ENCODE data around the gene FOXO1.

Gene FOXO1

DNA sequence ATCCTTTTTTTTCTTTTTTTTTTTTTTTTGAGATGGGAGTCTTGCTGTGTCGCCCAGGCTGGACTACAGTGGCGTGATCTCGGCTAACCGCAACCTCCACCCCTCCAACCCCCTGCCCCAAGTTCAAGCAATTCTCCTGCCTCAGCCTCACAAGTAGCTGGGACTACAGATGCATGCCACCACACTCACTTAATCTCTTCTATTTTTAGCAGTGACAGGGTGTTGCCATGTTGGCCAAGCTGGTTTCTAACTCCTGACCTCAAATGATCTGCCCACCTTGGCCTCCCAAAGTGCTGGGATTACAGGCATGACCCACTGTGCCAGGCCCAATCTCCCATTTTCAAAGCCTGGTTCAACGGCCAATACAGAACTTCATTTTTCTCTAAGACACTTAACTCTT is 9.1 kb downstream of the FOXO1 start:
- peaks cover 75% of the 10 kb centered on the region for H4K20me1 ChIP-seq
- H3K9ac ChIP-seq = no peak overlapping the region
- peak overlapping the region; percentile 37; the same call in 1 of the 2 replicates for H3K27ac ChIP-seq
- H3K27me3 ChIP-seq = no peaks in the 10 kb centered on the region
- peaks cover 11% of the 10 kb centered on the region; the same call in 1 of the 2 replicates for H3K36me3 ChIP-seq
- H3K4me3 ChIP-seq = no peak overlapping the region
- peaks cover 64% of the 10 kb centered on the region for H3K4me1 ChIP-seq
- H3K9me3 ChIP-seq = peaks cover 35% of the 10 kb centered on the region
- peak overlapping the region; percentile 30 for H3K4me2 ChIP-seq
- no peak for TF ChIP-seq Cebpa-rat (IDR thresholded peaks at IDR 0.05)

DNA sequence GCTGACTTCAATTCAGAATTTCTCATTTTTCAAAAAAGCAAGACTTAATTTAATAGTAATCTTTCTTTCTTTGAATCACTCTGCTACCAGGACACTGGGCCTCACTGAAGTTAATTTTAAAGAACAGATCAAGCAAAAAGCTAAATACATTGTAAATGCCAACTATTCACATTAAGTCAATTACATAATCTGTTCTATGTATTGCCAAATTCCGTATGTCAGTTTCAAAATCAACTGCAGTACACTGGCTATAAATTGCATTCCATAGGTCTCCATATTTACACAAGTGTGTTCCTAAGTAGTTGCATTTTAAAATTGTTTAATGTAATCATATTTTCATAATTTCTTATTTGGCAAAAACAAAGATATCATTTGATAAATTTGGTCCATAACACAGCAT is 10.1 kb downstream of the FOXO1 start:
- no peak overlapping the region for H3K27ac ChIP-seq
- H3K4me2 ChIP-seq = no peak overlapping the region

DNA sequence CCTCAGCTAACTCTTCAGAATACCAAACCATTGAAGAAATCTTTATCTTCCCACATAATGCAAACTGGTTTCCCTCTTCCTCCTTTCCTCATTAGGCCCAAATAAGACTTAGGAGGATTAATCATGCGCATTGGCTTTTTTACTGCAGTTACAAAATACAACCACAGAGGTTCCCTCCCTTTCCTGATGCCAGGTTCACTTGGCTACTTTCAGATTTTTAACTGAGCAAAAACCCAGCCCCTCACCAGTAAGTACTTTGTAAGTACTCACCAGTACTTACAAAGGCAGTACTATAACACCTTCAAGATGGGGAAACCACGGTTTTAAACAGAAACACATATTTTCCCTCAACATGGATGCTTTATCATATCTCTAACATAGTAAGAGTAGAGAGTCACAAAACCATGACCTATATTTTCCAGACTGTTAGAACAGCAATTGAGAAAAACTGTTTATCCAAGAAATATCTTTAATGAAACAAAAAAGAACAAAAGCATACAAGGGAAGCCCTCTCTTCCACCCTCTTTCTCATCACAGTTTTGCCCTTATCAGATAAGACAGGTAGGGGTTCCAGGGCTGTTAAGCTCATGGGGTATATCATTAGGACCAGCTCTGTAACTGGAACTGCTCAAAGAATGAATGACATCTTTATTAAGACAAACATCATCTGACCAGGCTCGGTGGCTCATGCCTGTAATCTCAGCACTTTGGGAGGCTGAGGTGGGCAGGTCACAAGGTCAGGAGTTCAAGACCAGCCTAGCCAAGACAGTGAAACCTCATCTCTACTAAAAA is 12.7 kb downstream of the FOXO1 start:
- no peaks in the 10 kb centered on the region for H3K27me3 ChIP-seq
- H3K4me3 ChIP-seq = no peak overlapping the region
- peak overlapping the region; percentile 70 for H3K4me2 ChIP-seq
- peaks cover 73% of the 10 kb centered on the region for H3K4me1 ChIP-seq
- no peak for TF ChIP-seq Cebpa-rat (IDR thresholded peaks at IDR 0.05)
- H3K27ac ChIP-seq = peak overlapping the region; percentile 64
- H4K20me1 ChIP-seq = peaks cover 76% of the 10 kb centered on the region
- peak overlapping the region; percentile 43; the same call in 1 of the 2 replicates for H3K9ac ChIP-seq
- peaks cover 22% of the 10 kb centered on the region for H3K9me3 ChIP-seq
- peaks cover 11% of the 10 kb centered on the region; the same call in 1 of the 2 replicates for H3K36me3 ChIP-seq

More for the DNA sequence above, 10.1 kb downstream of the FOXO1 start:
- Histone ChIP-seq H3K4me1 (peaks cover 64% of the 10 kb centered on the region), H3K27me3 (no peaks in the 10 kb centered on the region), H3K4me3 (no peak overlapping the region), H3K36me3 (peaks cover 11% of the 10 kb centered on the region; the same call in 1 of the 2 replicates), H3K9me3 (peaks cover 35% of the 10 kb centered on the region), H4K20me1 (peaks cover 66% of the 10 kb centered on the region), H3K9ac (no peak overlapping the region)
- TF ChIP-seq Cebpa-rat (IDR thresholded peaks at IDR 0.05) = no peak

DNA sequence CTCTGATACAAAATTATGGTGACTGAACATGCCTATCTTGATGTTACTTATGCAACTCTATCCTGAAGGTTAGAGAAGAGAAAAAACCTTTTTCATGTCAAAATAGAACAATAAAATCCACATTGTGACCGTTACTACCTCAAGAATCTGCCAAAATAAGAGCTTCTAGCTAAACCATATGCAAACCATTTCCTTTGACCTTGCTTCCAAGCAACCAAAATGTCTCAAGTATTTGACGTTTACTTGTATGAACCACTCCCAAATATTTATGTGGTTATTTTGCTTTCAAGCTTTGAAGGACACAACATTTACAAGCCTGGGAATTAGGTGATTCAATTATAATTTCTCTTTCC is 13.9 kb downstream of the FOXO1 start:
- Histone ChIP-seq H3K9me3 (peaks cover 13% of the 10 kb centered on the region; the same call in 1 of the 2 replicates), H4K20me1 (peaks cover 87% of the 10 kb centered on the region), H3K36me3 (peaks cover 3% of the 10 kb centered on the region; the same call in 1 of the 2 replicates), H3K4me2 (peak overlapping the region; percentile 70), H3K4me3 (0 out of 2 replicates have a peak overlapping the region, but pooled peaks have one; percentile 29), H3K27me3 (no peaks in the 10 kb centered on the region), H3K9ac (no peak overlapping the region), H3K27ac (peak overlapping the region; percentile 64), H3K4me1 (peaks cover 78% of the 10 kb centered on the region)
- TF ChIP-seq Cebpa-rat (IDR thresholded peaks at IDR 0.05) = no peak

DNA sequence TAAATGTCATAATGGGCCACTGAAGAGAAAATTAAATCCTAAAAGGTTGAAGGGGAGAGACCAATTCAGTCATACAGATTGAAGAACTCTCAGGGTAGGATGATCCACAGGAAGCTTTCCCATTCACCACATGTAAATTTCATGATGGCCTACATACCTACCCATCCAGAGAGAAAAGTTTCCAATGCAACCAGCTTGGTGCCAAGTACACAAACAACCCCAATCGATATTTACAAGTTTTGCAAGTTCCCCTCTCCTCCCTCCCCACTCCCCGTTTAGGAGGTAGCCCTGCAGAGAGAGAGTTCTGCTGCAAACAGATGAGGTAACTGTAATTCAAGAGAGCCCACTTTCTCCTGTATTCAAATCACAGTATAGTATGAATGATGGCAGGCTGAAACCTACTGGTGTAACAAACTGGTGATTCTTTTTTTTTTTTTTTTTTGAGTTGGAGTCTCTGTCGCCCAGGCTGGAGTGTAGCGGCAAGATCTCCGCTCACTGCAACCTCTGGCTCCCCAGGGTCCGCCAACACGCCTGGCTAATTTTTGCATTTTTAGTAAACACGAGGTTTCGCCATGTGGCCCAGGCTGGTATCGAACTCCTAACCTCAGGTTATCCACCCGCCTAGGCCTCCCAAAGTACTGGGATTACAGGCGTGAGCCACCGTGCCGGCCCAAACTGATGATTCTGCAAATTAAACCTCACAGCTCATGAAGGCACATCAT is 14.4 kb downstream of the FOXO1 start:
- Histone ChIP-seq H3K4me3 (peak overlapping the region; percentile 29; the same call in 1 of the 2 replicates), H3K27me3 (no peaks in the 10 kb centered on the region), H3K4me2 (peak overlapping the region; percentile 70), H3K4me1 (peaks cover 80% of the 10 kb centered on the region), H3K9me3 (peaks cover 8% of the 10 kb centered on the region; the same call in 1 of the 2 replicates), H4K20me1 (peaks cover 87% of the 10 kb centered on the region), H3K36me3 (peaks cover 3% of the 10 kb centered on the region; the same call in 1 of the 2 replicates), H3K27ac (peak overlapping the region; percentile 64), H3K9ac (no peak overlapping the region)
- no peak for TF ChIP-seq Cebpa-rat (IDR thresholded peaks at IDR 0.05)

DNA sequence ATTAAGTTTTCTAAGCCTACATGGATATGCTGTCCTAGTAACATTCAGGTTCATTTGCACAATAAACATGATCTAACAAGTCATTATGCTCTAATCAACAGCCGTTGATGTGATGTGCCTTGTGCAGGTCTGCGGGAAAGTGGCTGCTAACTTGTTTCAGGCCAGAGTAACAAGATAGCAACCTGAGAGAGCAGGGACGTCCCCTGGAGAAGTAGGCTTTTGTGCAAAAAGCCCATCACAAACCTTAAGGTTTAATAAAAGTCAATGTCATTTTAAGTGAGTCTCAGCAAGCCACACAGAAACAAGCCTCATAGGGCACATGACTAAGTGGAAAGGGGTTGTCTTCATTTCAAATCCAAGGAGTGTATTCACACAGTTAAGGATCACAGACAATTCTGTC is 17.6 kb downstream of the FOXO1 start:
- peak overlapping the region; percentile 46 for H3K4me2 ChIP-seq
- H3K4me3 ChIP-seq = no peak overlapping the region
- H3K4me1 ChIP-seq = peaks cover 84% of the 10 kb centered on the region
- H3K9ac ChIP-seq = no peak overlapping the region
- no peak for TF ChIP-seq Cebpa-rat (IDR thresholded peaks at IDR 0.05)
- no peaks in the 10 kb centered on the region for H3K9me3 ChIP-seq
- no peaks in the 10 kb centered on the region for H3K27me3 ChIP-seq
- H3K36me3 ChIP-seq = no peaks in the 10 kb centered on the region
- H3K27ac ChIP-seq = 0 out of 2 replicates have a peak overlapping the region, but pooled peaks have one; percentile 16
- H4K20me1 ChIP-seq = peaks cover 87% of the 10 kb centered on the region

DNA sequence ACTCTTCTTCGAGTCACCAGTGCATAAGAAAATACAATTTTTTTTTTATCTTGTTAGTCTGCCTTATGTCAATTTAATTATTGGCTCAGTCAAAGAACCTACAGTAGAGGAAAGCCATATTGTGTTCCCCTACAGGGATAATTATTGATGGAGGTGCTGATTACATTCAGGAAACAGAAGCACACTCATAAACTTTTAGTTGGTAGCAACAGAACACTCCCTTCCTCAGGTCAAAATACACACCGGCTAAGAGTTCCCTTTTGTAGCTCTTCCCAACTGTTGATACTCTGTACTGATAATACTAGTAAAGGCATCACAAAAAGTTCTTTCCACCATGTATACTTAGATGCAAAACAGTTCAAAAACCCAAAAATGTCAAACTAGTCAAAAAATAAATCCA is 18.4 kb downstream of the FOXO1 start:
- peaks cover 79% of the 10 kb centered on the region for H3K4me1 ChIP-seq
- no peak overlapping the region for H3K27ac ChIP-seq
- no peak for TF ChIP-seq Cebpa-rat (IDR thresholded peaks at IDR 0.05)
- no peaks in the 10 kb centered on the region for H3K9me3 ChIP-seq
- no peak overlapping the region for H3K9ac ChIP-seq
- H3K36me3 ChIP-seq = no peaks in the 10 kb centered on the region
- no peak overlapping the region for H3K4me2 ChIP-seq
- H3K4me3 ChIP-seq = no peak overlapping the region
- peaks cover 87% of the 10 kb centered on the region for H4K20me1 ChIP-seq
- H3K27me3 ChIP-seq = no peaks in the 10 kb centered on the region

GRCh38 chr13:40644838-40645604 is 21.4 kb downstream of the FOXO1 start:
- peaks cover 100% of the 10 kb centered on the region for H4K20me1 ChIP-seq
- peaks cover 79% of the 10 kb centered on the region for H3K4me1 ChIP-seq
- no peak overlapping the region for H3K4me3 ChIP-seq
- H3K36me3 ChIP-seq = peaks cover 9% of the 10 kb centered on the region
- no peak for TF ChIP-seq Cebpa-rat (IDR thresholded peaks at IDR 0.05)
- no peaks in the 10 kb centered on the region for H3K9me3 ChIP-seq
- H3K9ac ChIP-seq = no peak overlapping the region
- H3K27ac ChIP-seq = no peak overlapping the region
- H3K27me3 ChIP-seq = no peaks in the 10 kb centered on the region
- H3K4me2 ChIP-seq = 0 out of 2 replicates have a peak overlapping the region, but pooled peaks have one; percentile 34

GRCh38 chr13:40640845-40641458 is 25.5 kb downstream of the FOXO1 start:
- Histone ChIP-seq H3K4me1 (peaks cover 84% of the 10 kb centered on the region), H3K36me3 (peaks cover 9% of the 10 kb centered on the region), H3K4me3 (no peak overlapping the region), H4K20me1 (peaks cover 100% of the 10 kb centered on the region), H3K9me3 (no peaks in the 10 kb centered on the region), H3K27me3 (no peaks in the 10 kb centered on the region), H3K4me2 (peak overlapping the region; percentile 74), H3K9ac (no peak overlapping the region), H3K27ac (peak overlapping the region; percentile 39; the same call in 1 of the 2 replicates)
- TF ChIP-seq Cebpa-rat (IDR thresholded peaks at IDR 0.05) = no peak

Measured in BLaER1 (cell line).